SK-N-MC (cell line): Measurements from ENCODE around the gene FAM50A.

ENCODE experiments used
- EZH2 ChIP-seq: fragments of 200-600 bp; sonication (generic); IDR thresholded peaks from one replicate; pipeline ENCODE4 v1.6.1; 2017; ENCODE audit warnings: antibody characterized with exemption
- FOXP2 ChIP-seq: optimal IDR thresholded peaks from 2 replicates; pipeline ENCODE3; 2011; ENCODE audit warnings: mild to moderate bottlenecking, moderate library complexity; ENCODE audit not compliant: insufficient read depth; ENCODE audit errors: extremely low read length, control extremely low read depth
- POLR2AphosphoS5 ChIP-seq: IDR thresholded peaks from 2 replicates; pipeline ENCODE4 v1.6.1; 2012; ENCODE audit warnings: mild to moderate bottlenecking, low read depth, low read length, borderline replicate concordance

GRCh38 chrX:154403192-154403591 is 40.7 kb upstream of the FAM50A start:
- TF ChIP-seq POLR2AphosphoS5 (no peak), EZH2 (no peak), FOXP2 (no peak)
